ENCODE results near the gene PPP1R14C.
"Not testable (repeated sequence)": the region's sequence is repeated elsewhere in the genome, so short reads cannot be mapped to it uniquely, and the experiment has no call there.

The PPP1R14C gene

GRCh38 chr6:150185732-150186117, 42.9 kb downstream of the PPP1R14C start:
- Histone ChIP-seq H3K4me1 (ENCODE audit: control insufficient read depth in 1 of 2, insufficient read depth in 2 of 2, low read length in 2 of 2) (no peaks in the 10 kb centered on the region), H3K27me3 (ENCODE audit: insufficient read depth, low read length) (no peaks in the 10 kb centered on the region), H3K79me2 (ENCODE audit: control insufficient read depth, insufficient read depth, low read length, poor library complexity) (no peaks in the 10 kb centered on the region), H3K9ac (ENCODE audit: low read length) (no peak overlapping the region), H4K12ac (ENCODE audit: low read depth, low read length) (no peak overlapping the region), H3K23ac (ENCODE audit: low read length) (no peak overlapping the region), H3K27ac (ENCODE audit: low read depth, low read length) (no peak overlapping the region), H3K4me2 (ENCODE audit: low read length) (no peak overlapping the region), H2AFZ (ENCODE audit: insufficient read depth, low read length, poor library complexity) (no peak overlapping the region), H3K9me3 (ENCODE audit: insufficient read depth, low read depth, low read length) (no peaks in the 10 kb centered on the region), H3K4me3 (ENCODE audit: low read depth, low read length) (no peak overlapping the region), H3K4ac (ENCODE audit: low read depth, low read length) (no peak overlapping the region), H3K14ac (ENCODE audit: low read length) (no peak overlapping the region), H4K91ac (ENCODE audit: low read depth, low read length) (no peak overlapping the region), H3K18ac (ENCODE audit: low read length) (no peak overlapping the region), H2BK120ac (ENCODE audit: insufficient read depth, low read length, poor library complexity) (no peak overlapping the region), H3K79me1 (ENCODE audit: low read length) (no peaks in the 10 kb centered on the region), H2BK5ac (ENCODE audit: low read depth, low read length, poor library complexity) (no peak overlapping the region), H4K8ac (ENCODE audit: low read depth, low read length) (no peak overlapping the region), H2BK12ac (ENCODE audit: low read length) (no peak overlapping the region), H2AK5ac (ENCODE audit: low read length) (no peak overlapping the region), H3K36me3 (ENCODE audit: control insufficient read depth in 1 of 2, insufficient read depth in 2 of 2, low read length in 2 of 2) (no peaks in the 10 kb centered on the region)
- no CpG with 5 or more reads among the region's 8 CpGs for WGBS (ENCODE audit: extremely low coverage, insufficient coverage, insufficient read length)
- DNase-seq: no peak

DNA sequence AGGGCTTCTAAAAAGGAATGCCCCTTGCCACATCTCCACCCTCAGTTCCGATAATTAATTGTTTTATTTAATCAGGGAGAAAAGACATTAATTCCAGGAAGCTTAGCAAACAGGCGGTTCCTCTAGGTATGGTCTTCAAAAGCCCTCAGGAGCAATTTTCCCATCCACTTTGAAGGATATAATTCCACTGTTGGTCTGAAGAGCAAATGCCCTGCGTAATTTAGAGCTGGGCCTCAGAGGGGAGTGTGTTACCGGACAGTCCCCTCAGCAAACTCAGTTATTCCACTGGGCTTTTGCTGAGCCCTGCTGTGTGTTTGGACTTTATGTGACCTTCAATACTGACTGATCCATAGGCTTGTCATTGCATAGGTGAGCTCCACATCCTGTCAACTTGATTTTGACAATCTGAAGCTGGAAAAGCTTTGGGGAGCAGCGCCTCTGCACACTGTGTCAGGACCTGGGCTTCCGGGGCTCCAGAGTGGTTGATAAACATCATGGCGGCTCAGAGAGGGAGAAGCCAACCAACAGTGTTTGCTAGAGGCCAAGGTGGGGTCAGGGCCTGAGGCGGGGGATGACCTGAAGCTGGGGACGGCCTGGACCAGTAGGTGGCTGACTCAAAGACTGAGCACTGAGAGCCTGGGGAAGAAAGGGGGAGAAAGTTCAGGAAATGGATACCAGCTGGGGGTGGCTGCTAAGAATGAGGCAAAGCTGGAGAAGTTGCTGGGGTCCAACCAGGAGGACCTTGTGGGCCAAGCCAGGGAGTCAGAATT, 43.5 kb downstream of the PPP1R14C start:
- H3K27me3 ChIP-seq (ENCODE audit: insufficient read depth, low read length): no peaks in the 10 kb centered on the region
- H3K4me2 ChIP-seq (ENCODE audit: low read length): no peak overlapping the region
- no peak overlapping the region for H2BK12ac ChIP-seq (ENCODE audit: low read length)
- peaks cover 0 to 2% of the 10 kb centered on the region in 2 experiments for H3K4me1 ChIP-seq (ENCODE audit: control insufficient read depth in 1 of 2, insufficient read depth in 2 of 2, low read length in 2 of 2)
- no peak overlapping the region for H4K91ac ChIP-seq (ENCODE audit: low read depth, low read length)
- no peak overlapping the region for H2BK5ac ChIP-seq (ENCODE audit: low read depth, low read length, poor library complexity)
- no CpG with 5 or more reads among the region's 9 CpGs for WGBS (ENCODE audit: extremely low coverage, insufficient coverage, insufficient read length)
- H3K79me2 ChIP-seq (ENCODE audit: control insufficient read depth, insufficient read depth, low read length, poor library complexity): no peaks in the 10 kb centered on the region
- H3K36me3 ChIP-seq (ENCODE audit: control insufficient read depth in 1 of 2, insufficient read depth in 2 of 2, low read length in 2 of 2): no peaks in the 10 kb centered on the region
- H2AK5ac ChIP-seq (ENCODE audit: low read length): no peak overlapping the region
- no peak overlapping the region for H3K14ac ChIP-seq (ENCODE audit: low read length)
- no peak overlapping the region for H3K9ac ChIP-seq (ENCODE audit: low read length)
- H4K12ac ChIP-seq (ENCODE audit: low read depth, low read length): no peak overlapping the region
- no peak overlapping the region for H3K18ac ChIP-seq (ENCODE audit: low read length)
- no peak overlapping the region for H3K23ac ChIP-seq (ENCODE audit: low read length)
- no peak overlapping the region for H2AFZ ChIP-seq (ENCODE audit: insufficient read depth, low read length, poor library complexity)
- no peak overlapping the region for H3K4ac ChIP-seq (ENCODE audit: low read depth, low read length)
- DNase-seq: no peak
- no peak overlapping the region for H4K8ac ChIP-seq (ENCODE audit: low read depth, low read length)
- H3K27ac ChIP-seq (ENCODE audit: low read depth, low read length): no peak overlapping the region
- peak overlapping the region; percentile 0 for H3K4me3 ChIP-seq (ENCODE audit: low read depth, low read length)
- H3K9me3 ChIP-seq (ENCODE audit: insufficient read depth, low read depth, low read length): no peaks in the 10 kb centered on the region
- H3K79me1 ChIP-seq (ENCODE audit: low read length): no peaks in the 10 kb centered on the region
- H2BK120ac ChIP-seq (ENCODE audit: insufficient read depth, low read length, poor library complexity): no peak overlapping the region

- not testable (repeated sequence) for H2AFZ ChIP-seq (ENCODE audit: insufficient read depth, low read length, poor library complexity); H3K79me1 ChIP-seq (ENCODE audit: low read length); H3K18ac ChIP-seq (ENCODE audit: low read length); H4K91ac ChIP-seq (ENCODE audit: low read depth, low read length); H3K23ac ChIP-seq (ENCODE audit: low read length); H4K8ac ChIP-seq (ENCODE audit: low read depth, low read length); H2BK120ac ChIP-seq (ENCODE audit: insufficient read depth, low read length, poor library complexity); H3K27me3 ChIP-seq (ENCODE audit: insufficient read depth, low read length); H4K12ac ChIP-seq (ENCODE audit: low read depth, low read length); H3K9me3 ChIP-seq (ENCODE audit: insufficient read depth, low read depth, low read length); H3K4me3 ChIP-seq (ENCODE audit: low read depth, low read length); H3K4me2 ChIP-seq (ENCODE audit: low read length); H3K4ac ChIP-seq (ENCODE audit: low read depth, low read length); H2BK12ac ChIP-seq (ENCODE audit: low read length); H3K9ac ChIP-seq (ENCODE audit: low read length); H2AK5ac ChIP-seq (ENCODE audit: low read length); H3K14ac ChIP-seq (ENCODE audit: low read length); H3K4me1 ChIP-seq (ENCODE audit: control insufficient read depth in 1 of 2, insufficient read depth in 2 of 2, low read length in 2 of 2); H3K36me3 ChIP-seq (ENCODE audit: control insufficient read depth in 1 of 2, insufficient read depth in 2 of 2, low read length in 2 of 2); H2BK5ac ChIP-seq (ENCODE audit: low read depth, low read length, poor library complexity); H3K27ac ChIP-seq (ENCODE audit: low read depth, low read length); DNase-seq; H3K79me2 ChIP-seq (ENCODE audit: control insufficient read depth, insufficient read depth, low read length, poor library complexity)
- WGBS (ENCODE audit: extremely low coverage, insufficient coverage, insufficient read length): no CpG with 5 or more reads among the region's 2 CpGs
Observed at GRCh38 chr6:150187433-150187832, 44.6 kb downstream of the PPP1R14C start.

GRCh38 chr6:150189122-150189521, 46.3 kb downstream of the PPP1R14C start:
- H2BK12ac ChIP-seq (ENCODE audit: low read length): no peak overlapping the region
- H4K91ac ChIP-seq (ENCODE audit: low read depth, low read length): no peak overlapping the region
- no peaks in the 10 kb centered on the region for H3K79me2 ChIP-seq (ENCODE audit: control insufficient read depth, insufficient read depth, low read length, poor library complexity)
- H2BK120ac ChIP-seq (ENCODE audit: insufficient read depth, low read length, poor library complexity): no peak overlapping the region
- no peak overlapping the region for H3K4ac ChIP-seq (ENCODE audit: low read depth, low read length)
- H3K9me3 ChIP-seq (ENCODE audit: insufficient read depth, low read depth, low read length): peaks cover 2% of the 10 kb centered on the region
- H4K12ac ChIP-seq (ENCODE audit: low read depth, low read length): no peak overlapping the region
- no peak overlapping the region for H3K14ac ChIP-seq (ENCODE audit: low read length)
- H3K4me2 ChIP-seq (ENCODE audit: low read length): no peak overlapping the region
- no CpG with 5 or more reads among the region's 5 CpGs for WGBS (ENCODE audit: extremely low coverage, insufficient coverage, insufficient read length)
- H3K36me3 ChIP-seq (ENCODE audit: control insufficient read depth in 1 of 2, insufficient read depth in 2 of 2, low read length in 2 of 2): no peaks in the 10 kb centered on the region
- no peak overlapping the region for H2AFZ ChIP-seq (ENCODE audit: insufficient read depth, low read length, poor library complexity)
- no peak overlapping the region for H3K27ac ChIP-seq (ENCODE audit: low read depth, low read length)
- no peaks in the 10 kb centered on the region for H3K27me3 ChIP-seq (ENCODE audit: insufficient read depth, low read length)
- no peak overlapping the region for H2AK5ac ChIP-seq (ENCODE audit: low read length)
- H4K8ac ChIP-seq (ENCODE audit: low read depth, low read length): no peak overlapping the region
- H3K9ac ChIP-seq (ENCODE audit: low read length): no peak overlapping the region
- H3K4me1 ChIP-seq (ENCODE audit: control insufficient read depth in 1 of 2, insufficient read depth in 2 of 2, low read length in 2 of 2): peaks cover 2 to 5% of the 10 kb centered on the region in 2 experiments
- no peak overlapping the region for H2BK5ac ChIP-seq (ENCODE audit: low read depth, low read length, poor library complexity)
- no peaks in the 10 kb centered on the region for H3K79me1 ChIP-seq (ENCODE audit: low read length)
- no peak overlapping the region for H3K4me3 ChIP-seq (ENCODE audit: low read depth, low read length)
- no peak for DNase-seq
- no peak overlapping the region for H3K18ac ChIP-seq (ENCODE audit: low read length)
- H3K23ac ChIP-seq (ENCODE audit: low read length): no peak overlapping the region
